OCI-M2 (cell line): ENCODE data around the gene ADGRF4.

Source experiments
- DNase-seq: peaks from one replicate; lab custom pipeline; 2025; ENCODE audit not compliant: unreplicated experiment; lab: John Stamatoyannopoulos, UW

The ADGRF4 gene

GRCh38 chr6:47681201-47681990 lies 17.0 kb upstream of the ADGRF4 start:
- no peak for DNase-seq

- no peak for DNase-seq
Measured at GRCh38 chr6:47686411-47686810, 12.0 kb upstream of the ADGRF4 start.

DNA sequence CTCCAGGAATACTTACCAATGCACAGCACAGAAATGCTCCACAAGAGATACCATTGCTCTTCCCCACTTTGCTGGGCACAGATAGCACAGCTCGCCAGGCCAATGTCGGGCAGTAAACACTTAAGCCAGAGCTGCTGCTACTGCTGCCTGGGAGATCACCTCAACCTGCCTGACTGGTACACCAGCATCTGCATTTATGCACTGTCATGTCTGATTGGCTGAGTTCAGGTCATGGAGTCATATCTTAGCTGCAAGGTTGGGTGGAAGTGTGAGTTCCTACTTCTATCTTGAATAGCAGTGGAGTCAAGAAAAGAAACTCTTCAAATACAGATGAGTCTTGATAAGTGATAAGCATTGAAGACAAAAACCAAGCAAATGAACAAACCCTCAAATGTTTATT lies 10.9 kb upstream of the ADGRF4 start:
- no peak for DNase-seq

DNA sequence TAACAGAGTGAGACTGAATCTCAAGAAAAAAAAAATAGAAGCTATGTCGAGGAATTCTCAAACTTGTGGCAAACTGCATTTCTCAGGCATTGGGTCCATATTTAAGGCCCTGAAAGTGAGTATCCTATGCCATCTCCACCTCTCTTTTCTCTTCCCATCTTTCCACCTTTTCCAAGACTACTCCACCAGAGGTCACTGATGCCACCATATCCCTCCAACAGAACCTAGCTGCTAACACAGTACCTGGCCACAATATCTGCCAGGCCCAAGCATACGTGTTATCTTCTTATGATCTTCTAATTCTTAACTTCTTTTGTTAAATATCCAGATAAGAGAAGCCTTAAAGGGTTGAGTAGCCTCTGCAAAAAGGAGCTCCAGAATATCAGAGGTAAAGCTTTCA lies 8.2 kb upstream of the ADGRF4 start:
- no peak for DNase-seq

GRCh38 chr6:47690791-47691190 lies 7.6 kb upstream of the ADGRF4 start:
- DNase-seq = no peak

GRCh38 chr6:47697925-47698324 lies 455 bp upstream of the ADGRF4 start:
- no peak for DNase-seq

DNA sequence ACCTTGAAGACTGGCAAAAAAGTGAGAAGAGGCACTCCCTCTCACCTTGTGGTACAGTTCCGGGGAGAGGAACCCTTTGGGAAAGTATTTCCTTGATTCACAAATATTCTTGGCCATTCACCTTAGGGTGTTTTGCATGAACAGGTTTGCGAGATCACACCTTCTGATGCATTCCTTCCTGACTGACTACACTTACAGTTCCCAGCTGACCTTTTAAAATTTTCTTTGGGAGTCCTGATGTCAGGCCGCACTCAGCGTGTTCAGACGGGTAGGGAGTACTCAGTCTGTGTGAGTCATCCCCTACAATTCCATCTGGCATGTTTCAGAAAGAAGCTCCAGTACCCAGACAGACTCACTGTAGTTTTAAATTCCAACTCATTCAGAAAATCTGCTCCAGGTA lies 1.7 kb downstream of the ADGRF4 start:
- DNase-seq = no peak

DNA sequence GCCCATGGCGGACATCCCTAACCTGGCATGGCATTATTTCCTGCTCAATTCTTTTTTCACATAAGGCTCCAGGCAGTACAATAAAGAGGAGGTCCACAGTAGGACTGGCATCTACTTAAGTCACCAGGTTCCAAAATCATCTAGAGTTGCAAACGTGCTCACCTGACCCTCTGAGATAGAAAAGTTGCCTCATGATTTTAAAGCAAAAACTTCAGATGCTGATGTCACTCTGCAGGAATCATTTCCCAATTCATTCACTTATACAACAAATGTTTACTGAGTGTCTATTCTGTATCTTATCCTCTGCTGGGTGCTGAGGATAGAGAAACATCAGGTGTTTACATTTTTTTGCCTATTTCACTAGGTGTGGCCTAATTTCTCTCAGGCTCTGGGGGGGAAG lies 2.2 kb downstream of the ADGRF4 start:
- no peak for DNase-seq

GRCh38 chr6:47701363-47701762 lies 3.0 kb downstream of the ADGRF4 start:
- no peak for DNase-seq

GRCh38 chr6:47709160-47709559 lies 10.8 kb downstream of the ADGRF4 start:
- no peak for DNase-seq

DNA sequence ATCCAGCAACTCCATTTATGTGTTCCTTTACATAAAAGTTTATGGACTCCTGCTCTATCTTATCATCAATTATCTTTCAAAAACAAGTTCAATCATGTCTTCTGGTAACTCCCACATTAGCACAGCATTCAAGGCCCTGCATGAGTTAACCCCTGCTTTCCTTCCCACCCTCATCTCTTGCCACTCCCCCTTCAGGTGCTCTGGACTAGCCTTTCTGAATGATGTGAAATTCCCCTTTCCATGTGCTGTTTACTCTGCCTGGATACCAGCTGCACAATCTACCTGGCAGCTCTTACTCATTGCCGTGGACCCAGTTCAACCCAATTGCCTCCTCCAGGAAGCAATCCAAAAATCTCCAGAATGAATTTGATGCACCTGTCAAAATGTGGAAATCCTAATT lies 11.9 kb downstream of the ADGRF4 start:
- no peak for DNase-seq

DNA sequence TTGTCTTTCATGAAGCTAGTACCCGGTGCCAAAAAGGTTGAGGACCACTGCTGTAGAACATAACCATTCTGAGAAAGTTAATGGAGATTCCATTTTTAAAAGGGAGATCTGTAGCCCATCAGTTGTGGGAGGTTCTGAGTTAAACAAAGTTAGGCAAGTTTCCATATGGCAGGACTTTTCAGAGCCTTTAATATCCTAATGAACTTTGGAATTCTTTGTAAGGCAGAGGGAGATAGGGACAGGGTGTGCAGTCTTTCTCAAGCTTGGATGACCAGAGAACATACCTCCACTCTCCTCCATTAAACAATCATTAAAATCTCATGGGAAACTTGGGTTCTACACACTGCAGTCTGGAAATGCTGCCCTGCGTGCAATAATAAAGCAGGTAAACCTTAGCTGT lies 14.8 kb downstream of the ADGRF4 start:
- DNase-seq = no peak

- DNase-seq = no peak
Measured at GRCh38 chr6:47714802-47715201, 16.4 kb downstream of the ADGRF4 start.

DNA sequence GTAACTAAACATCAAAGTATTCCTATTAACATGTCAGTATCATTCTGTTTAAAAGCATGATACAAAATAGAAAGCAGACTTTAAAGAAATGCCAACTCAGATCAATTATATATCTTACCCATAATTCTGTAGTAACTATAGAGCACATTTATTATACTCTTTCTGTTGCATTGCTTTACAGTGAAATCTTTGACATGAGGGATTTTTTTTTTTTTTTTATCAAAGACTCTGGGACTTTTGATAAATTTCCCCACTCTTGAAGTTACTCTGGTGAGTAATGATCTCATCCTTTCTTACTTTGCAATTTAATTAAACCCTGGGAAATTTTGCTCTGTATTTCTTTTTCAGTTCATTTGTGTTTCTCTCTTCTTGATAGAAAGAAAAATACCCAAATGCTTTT lies 17.4 kb downstream of the ADGRF4 start:
- DNase-seq = no peak

- no peak for DNase-seq
Measured at GRCh38 chr6:47716207-47716606, 17.8 kb downstream of the ADGRF4 start.

DNA sequence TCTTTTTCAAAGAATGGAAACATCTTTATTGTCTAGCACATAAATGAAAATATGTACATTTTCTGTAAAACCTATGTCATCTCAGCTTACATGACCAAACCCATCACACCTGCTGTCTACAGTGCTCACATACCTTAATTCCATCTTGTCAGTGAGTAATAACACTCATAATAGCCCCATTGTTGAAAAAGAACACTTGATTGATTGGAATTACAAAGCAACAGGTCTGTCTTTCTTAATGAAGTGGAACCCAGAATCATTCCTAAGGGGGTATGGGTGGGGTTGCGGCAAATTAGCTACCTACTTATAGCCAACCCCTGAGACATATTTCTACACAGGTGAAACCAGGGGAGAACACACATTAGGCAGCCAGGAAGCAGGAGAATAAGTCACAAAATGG lies 20.2 kb downstream of the ADGRF4 start:
- DNase-seq = no peak

- DNase-seq = no peak
Measured at GRCh38 chr6:47721189-47721588, 22.8 kb downstream of the ADGRF4 start.

GRCh38 chr6:47722194-47722593 lies 23.8 kb downstream of the ADGRF4 start:
- DNase-seq = peak; percentile 32

- DNase-seq = no peak
Measured at GRCh38 chr6:47724300-47724699, 25.9 kb downstream of the ADGRF4 start.

DNA sequence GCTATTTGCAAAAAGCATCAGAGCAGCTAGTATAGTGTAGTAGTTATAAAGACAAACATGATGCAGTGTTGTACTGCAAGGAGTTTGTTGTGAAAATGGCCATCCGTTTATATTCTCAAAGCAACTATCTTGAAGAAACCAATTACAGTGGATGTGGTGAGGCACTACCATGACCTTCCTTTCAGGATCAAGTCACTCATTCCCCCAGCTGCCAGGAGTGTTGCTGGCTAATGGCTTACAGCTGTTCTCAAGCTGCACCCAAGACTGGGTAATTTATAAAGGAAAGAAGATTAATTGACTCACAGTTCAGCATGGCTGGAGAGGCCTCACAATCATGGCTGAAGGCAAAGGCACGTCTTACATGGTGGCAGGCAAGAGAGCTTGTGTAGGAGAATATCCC lies 29.0 kb downstream of the ADGRF4 start:
- DNase-seq = no peak

- DNase-seq = no peak
Measured at GRCh38 chr6:47729019-47729418, 30.6 kb downstream of the ADGRF4 start.

GRCh38 chr6:47729457-47729856 lies 31.1 kb downstream of the ADGRF4 start:
- DNase-seq = no peak

- no peak for DNase-seq
Measured at GRCh38 chr6:47733879-47734558, 35.6 kb downstream of the ADGRF4 start.
